Measurements from ENCODE around the gene ZNF608.

DNA sequence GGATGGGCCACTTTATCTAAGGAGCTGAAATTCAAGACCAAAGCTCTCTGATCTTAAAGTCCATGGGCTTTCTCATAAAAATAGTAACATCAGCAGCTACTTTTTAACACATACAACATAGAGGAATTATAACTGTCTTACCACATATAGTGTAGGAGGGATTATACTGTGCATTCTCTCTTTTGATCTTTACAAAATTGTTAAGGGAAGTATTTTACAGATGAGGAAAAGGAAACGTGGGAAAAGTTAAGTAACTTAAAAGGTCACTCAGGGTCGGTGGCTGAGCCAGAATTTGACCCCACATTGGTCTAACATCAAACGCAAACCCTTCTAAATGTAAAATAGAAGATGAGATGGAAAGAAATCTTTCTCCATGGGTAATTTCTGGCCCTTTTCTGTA is 38.4 kb downstream of the ZNF608 start:
- no peak for TF ChIP-seq POLR2A (IDR thresholded peaks at IDR 0.05; ENCODE audit: low read depth, low read length)
- no peak for TF ChIP-seq TAF1 (IDR thresholded peaks at IDR 0.05; ENCODE audit: borderline replicate concordance, low read depth, low read length)
- TF ChIP-seq POLR2AphosphoS5 (IDR thresholded peaks at IDR 0.05; ENCODE audit: low read depth, low read length): no peak
